HG03469 (cell line): Measurements from ENCODE around the gene ANG.

Experiments
- ATAC-seq: cut with Tn5 transposase; IDR thresholded peaks from one replicate; pipeline ENCODE4 v1.9.1; 2021; ENCODE audit warnings: mild to moderate bottlenecking, moderate library complexity, moderate number of reproducible peaks; ENCODE audit not compliant: unreplicated experiment

The ANG gene

GRCh38 chr14:20675669-20676068 lies 12.9 kb upstream of the ANG start:
- no peak for ATAC-seq

GRCh38 chr14:20676072-20676471 lies 12.5 kb upstream of the ANG start:
- ATAC-seq: no peak

DNA sequence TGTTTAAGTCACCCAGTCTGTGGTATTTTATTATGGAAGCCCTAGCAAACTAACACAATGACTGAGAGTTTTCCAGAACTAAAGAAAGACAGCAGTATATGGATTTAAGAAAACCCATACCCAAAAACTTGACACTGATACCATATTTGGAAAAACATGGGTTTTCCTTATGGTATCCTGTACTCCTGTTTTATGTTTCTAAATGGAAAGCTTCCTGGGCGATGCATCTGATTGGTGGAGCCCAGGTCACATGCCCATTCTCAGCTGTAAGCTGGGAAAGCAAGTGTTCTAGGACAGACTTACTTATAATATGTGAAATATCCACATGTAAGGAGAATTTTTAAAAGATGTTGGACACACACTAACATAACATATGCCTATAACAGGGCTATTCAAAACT lies 8.7 kb upstream of the ANG start:
- ATAC-seq: no peak

DNA sequence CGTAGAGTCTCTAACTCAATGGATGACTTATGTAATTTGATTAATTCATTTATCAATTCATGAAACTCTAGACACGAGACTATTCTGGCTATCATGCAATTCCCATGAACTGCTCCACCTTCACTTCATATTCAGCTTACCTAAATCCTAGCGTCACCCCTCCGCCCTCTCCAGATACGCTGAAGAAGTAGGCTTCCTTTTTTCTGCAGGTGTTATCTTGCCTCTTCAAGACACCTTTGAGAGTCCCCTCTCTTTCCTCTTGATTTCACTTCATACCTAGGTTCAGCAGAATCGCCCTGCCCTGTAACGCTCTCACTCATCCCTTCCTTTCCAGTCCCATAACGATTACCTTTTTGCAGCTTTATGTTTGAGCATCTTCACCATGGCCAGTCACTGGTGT lies 8.2 kb upstream of the ANG start:
- ATAC-seq: no peak

DNA sequence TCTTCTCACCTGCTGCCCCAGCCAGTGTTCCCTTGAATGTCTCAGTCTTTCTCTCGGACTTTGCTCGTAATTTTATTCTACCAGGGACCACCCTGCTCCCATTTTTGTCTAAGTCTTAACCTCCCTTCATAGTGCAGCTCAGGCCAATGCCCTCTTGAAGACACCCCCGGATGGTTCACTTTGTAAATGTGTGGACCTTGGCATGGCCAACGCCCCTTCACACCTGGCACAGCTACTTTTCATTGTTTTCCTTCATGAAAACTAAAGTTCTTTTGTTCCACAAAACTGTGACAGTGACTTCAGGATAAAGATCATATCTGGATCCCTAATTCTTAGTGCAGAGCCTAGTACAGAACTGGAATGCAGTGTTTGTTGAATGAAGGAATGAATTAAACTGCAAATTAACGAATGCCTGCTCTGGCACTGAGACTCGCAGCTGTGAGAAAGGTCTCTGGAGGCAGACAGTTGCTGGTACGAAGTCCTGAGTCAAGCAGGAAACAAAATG lies 7.7 kb upstream of the ANG start:
- peak; percentile 26 for ATAC-seq

DNA sequence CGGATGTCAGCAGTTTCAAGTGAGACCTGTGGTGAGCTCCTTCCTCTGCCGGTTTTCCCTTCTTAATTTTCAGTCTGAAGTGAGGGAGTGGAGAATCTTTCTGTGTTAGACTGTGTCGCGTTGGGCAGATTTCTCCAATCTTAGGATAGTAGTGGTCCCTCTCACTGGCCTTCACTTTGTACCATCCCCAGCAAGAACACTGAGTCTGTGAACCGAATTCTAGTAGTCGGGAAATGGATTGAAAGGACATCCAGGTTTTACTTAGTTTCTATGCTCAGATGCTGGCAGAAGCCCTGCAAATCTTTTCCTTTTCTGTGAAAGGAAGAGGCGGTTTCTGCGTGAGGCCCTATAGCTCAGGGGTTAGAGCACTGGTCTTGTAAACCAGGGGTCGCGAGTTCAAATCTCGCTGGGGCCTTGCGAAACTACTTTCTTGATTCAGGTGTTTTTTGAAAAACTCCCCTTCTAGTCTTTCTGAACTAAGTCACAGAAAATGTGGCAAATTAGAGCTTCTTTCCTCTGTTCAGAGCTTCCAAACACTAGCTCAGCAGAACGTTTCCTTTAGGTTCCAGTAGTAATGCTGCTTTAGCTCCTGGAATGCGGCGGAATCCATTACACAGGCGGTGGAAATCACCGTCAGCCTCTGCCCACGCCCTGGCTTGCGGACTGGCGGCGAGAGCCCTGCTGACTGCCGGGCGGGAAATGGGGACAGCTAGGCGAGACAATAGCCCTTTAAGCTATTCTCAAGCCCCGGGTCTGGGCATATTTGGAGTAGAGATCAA lies 7.0 kb upstream of the ANG start:
- peak; percentile 11 for ATAC-seq

- ATAC-seq: no peak
These were observed 6.5 kb upstream of the ANG start for GRCh38 chr14:20682127-20682434.

GRCh38 chr14:20682435-20683124 lies 6.0 kb upstream of the ANG start:
- peak; percentile 19 for ATAC-seq

- ATAC-seq: peak; percentile 20
These were observed 5.3 kb upstream of the ANG start for GRCh38 chr14:20683125-20683890.

- no peak for ATAC-seq
These were observed 4.5 kb upstream of the ANG start, which contains the start of gene RNASE4 for GRCh38 chr14:20683891-20684661. Gene RNASE4, plus strand, starts transcription at chr14:20684560. Its CDS starts 14,812 bp downstream, at chr14:20699372.

GRCh38 chr14:20684662-20685456 lies 3.7 kb upstream of the ANG start:
- no peak for ATAC-seq

DNA sequence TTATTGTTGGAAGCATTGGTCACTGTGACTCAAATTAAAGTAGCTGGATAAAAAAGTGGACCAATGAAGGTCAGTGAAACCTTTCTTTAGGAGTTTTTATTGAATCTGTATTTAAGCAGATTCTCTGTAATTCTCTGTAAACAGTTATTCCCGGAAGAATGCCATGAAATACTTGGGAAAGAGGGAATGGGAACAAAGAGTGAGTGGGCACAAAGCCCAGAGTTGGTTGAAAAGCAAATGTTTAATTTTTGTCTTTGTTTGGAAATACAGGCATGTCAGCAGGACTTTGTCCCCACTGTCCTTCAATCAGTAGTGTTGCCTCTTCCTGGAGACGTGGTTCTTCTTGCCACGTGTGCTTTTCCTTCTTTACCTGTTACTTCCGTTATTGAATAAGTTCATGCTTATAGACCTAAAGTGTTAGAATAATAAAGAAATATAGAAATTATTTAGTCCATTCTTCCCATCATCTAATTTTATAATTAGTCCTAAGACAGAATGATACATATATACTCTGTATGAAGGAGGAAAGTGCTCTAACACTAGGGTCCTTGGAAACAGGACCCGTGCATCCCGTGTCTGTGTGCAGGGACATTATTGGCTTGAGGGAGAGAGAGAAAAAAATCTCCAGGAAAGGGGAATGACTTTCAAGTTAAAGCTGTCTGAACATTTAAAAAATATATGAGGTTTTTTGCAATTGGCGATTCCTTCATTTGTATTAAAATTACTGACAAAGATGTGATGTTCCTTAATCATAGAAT lies 2.0 kb upstream of the ANG start:
- ATAC-seq: no peak

DNA sequence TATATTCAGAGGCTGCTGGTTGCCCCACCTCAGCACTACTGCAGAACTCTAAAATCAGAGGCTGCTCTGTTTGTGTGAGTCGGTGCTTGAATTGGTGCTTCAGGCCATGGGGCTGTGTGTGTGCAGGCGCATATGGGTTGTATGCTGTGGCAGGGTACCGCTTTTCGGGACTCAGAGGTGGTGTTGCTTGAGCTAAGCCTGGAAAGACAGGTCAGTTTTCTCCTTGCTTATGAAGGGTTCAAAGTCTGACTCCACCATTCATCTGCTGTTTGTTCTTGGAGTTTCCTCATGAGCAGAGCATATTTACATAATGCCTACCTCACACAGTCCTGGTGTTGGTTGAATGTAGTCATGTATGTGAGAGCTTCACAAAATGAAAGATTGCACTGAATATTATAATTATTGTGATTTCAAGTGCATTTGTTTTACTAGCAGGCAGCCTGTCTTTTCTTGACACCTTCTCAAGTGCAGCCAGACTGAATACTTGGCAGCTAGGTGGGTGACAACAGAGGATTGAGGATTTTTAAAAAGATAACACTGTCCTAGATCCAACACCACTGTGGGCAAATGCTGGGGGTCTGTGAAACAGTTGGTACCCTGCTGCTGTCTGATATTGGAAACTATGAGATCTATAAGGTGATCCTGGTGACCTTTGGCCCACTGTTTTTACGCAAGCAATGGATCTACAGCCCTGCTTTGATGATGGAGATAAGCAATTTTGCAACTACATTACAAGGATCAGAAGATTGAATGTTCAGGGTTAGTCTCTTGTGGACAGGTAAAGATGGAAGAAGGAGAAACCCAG lies 1.0 kb upstream of the ANG start:
- no peak for ATAC-seq

GRCh38 chr14:20690848-20691640 lies 2.5 kb downstream of the ANG start:
- no peak for ATAC-seq

GRCh38 chr14:20692116-20692751 lies 3.7 kb downstream of the ANG start:
- ATAC-seq: no peak

- no peak for ATAC-seq
These were observed 8.2 kb downstream of the ANG start for GRCh38 chr14:20696764-20697163.
